Muscle of back (tissue), 11 donors: ENCODE measurements around the gene QSOX1. TPM values are rescaled to one million over a fixed set of nuclear protein-coding genes. Genes with fewer than 3 reads are reported as not detected.

Experiments
- DNase-seq, 3 donors: peaks; one replicate each; pipeline versions ENCODE4 v3.0.0 to v3.0.0-alpha.2; 2013
- polyA plus RNA-seq, 10 donors: library from polyadenylated mRNA; unstranded; fragments of 120-200 nt; gene quantifications; one replicate each; pipeline ENCODE4 v1.2.1, GENCODE V29; 2013; ENCODE audit not compliant: insufficient read length in 10 of 10

Gene QSOX1
- polyA plus RNA-seq, 10 donors, result 18.7 to 43.2 (median 28.5) TPM

DNA sequence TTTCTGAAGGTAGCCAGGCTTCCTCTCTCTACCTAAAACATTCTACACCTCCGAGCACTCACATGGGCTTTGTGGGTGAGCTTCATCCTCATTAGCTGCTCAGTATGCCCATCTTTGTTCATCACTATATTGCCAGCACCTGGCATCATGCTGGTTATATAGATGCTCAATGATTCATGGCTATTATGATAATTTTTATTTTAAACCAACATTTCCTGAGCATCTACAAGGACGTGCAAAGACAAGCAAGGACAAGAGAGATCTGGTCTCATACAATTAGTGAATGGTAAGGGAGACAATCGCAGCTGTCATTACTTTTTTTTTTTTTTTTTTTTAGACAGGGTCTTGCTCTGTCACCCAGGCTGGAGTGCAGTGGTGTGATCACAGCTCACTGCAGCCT lies 11.3 kb upstream of the QSOX1 start:
- DNase-seq, result no peak

DNA sequence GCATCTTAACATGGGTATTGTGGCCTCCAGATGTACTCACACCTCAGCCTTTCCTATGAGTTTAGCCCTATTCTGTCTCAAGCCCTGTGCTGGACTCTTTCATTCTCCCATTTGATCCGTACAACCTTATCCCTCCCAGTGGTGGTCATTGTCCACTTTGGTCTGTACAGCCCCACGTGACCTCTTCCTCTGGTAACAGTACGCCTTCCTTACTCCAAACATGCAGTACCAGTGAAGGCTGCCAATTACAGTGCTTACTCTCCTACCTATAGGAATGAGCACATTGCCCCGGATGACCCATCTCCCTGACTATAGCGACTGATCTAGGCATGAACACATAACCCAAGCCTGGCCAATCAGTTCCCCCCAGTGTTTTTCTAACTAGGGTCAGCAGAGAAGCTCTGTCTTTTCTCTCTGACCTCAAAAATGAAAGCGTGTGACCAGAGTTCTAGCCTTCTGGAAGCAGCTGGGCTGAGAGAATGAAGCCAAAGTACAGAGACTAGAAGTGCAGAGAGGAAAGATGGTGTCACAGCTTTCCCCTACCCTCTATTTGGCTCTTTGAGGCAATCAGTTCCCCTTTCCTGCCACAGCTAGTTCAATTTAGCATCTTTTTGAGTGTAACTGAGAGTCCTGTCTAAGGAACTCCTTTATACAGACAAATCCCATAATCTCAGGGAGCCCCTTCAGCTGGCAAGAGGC lies 9.9 kb upstream of the QSOX1 start:
- no peak for DNase-seq

DNA sequence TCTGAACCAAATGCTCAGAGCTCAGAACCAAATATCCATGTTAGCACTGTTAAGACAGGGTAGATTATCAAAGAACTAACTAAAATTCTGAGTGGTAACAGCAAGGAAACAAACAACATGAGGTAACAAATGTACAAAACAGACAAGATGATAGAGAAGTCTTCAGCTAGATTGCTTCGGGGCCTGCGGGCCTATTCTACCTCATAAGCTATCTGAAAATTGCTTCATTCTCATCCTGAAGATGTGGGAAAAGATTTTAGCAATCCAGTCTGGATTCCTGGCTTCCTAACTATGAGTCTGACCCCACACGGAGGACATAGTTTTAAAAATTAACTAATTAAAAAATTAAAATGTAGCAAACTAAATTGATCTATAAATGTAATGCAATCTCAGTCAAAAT lies 9.2 kb upstream of the QSOX1 start:
- DNase-seq, result no peak

- no peak for DNase-seq
These were observed 3.7 kb upstream of the QSOX1 start for GRCh38 chr1:180150982-180151381.

GRCh38 chr1:180151508-180151907 lies 3.2 kb upstream of the QSOX1 start:
- peak in 1 of 3 donors; percentile 84 for DNase-seq

DNA sequence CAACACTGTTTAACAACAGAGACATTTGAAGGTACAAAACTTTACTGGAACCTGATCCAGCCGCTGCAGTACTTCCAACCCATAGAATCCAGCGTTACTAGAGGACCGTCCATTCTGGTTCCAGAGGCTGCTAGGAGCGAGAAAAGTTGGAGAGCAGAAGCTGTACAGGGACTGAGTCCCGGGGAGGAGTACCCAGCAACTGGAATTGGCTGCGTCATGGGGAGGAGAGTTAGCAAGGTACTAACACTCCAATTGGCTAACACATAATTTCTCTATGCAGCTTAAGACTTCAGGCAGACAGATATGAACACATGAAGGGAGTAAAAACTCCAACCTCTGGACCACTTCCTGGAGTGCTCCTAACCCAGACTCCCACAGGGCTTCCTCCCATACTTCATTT lies 2.1 kb upstream of the QSOX1 start:
- DNase-seq, result no peak

- no peak for DNase-seq
These were observed 1.6 kb upstream of the QSOX1 start for GRCh38 chr1:180153032-180153431.

DNA sequence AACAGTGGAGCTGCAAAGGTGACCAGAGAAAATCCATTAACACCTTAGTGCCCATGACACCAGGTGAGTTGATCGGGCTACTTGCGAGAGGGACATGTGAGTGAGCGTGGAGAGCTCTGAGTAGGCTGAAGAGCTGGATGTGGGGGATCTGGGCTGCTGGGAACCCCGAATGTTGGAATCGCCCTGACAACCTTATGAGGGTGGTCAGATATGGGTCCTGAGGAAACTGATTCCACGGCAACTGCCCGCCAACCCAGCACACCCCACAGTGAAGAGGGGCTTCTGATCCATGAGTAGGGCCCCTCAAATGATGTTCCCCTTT lies 705 bp upstream of the QSOX1 start:
- DNase-seq, result no peak

GRCh38 chr1:180155182-180155682 lies 563 bp downstream of the QSOX1 start:
- peak in 1 of 3 donors; percentile 51 for DNase-seq

- DNase-seq, result no peak
These were observed 1.5 kb downstream of the QSOX1 start for GRCh38 chr1:180156201-180156600.

- DNase-seq, result no peak
These were observed 2.0 kb downstream of the QSOX1 start for GRCh38 chr1:180156631-180157091.

DNA sequence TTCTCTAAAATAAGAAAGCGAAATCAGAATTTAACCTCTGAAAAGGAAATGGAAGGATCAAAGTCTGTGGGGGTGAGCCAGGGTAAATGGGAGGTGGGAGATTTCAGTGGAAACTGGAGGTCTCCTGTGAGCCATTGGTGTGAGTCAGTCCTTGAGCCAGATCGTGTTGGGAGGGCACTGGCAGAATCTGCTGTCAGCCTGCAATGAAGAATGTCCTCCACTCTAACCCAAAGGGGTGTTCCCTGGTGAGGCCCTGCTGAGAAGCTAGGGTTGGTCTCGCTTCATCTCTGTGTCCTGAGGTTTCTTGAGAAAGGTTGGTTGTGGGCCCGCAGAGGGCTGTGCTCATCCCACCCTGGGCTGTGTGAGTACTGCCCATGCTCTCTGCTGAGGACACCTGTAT lies 2.4 kb downstream of the QSOX1 start:
- DNase-seq, result no peak

DNA sequence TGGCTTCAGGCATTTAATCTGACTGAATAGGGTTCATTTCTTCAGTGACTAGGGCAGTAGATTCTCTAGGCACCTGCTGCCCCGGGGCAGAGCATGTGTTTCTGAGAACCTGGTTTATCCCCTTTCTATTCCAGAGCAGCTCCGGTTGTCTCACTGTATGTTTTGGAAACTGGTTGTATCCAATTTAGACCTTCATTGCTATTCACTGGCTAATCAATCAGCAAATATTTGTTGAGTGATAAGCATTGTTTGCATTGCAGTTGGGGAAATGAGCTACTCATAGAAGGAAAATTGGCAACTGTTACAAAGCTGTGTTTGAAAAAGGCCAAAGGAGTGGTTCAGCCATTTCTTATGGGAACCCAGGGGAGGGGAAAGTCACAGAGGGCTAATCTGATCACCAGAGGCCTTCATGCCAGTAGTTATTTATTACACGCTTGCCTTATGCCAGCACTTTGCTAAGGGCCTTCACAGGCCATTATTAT lies 2.9 kb downstream of the QSOX1 start:
- no peak for DNase-seq

- DNase-seq, result no peak
These were observed 3.8 kb downstream of the QSOX1 start for GRCh38 chr1:180158149-180159147.

GRCh38 chr1:180160357-180160756 lies 5.7 kb downstream of the QSOX1 start:
- no peak for DNase-seq

- no peak for DNase-seq
These were observed 8.4 kb downstream of the QSOX1 start for GRCh38 chr1:180163041-180163440.

DNA sequence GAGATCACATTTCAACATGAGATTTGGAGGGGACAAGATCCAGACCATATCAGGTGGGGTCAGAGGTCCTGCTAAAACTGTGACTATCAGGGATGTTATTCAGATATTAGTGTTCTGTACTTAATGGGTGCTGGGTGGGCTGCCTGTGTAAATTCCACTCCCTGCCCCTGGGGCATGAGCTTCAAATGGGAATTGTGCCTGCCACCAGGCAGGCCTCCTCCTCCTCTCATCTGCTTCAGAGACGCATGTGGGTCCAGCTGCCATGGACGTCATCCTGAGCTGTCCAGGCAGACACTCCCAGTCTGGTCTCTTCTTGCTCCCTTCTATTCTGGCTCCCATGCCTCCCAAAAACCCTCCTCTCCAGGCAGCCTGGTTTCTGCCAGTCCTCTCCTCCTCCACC lies 10.4 kb downstream of the QSOX1 start:
- DNase-seq, result no peak

DNA sequence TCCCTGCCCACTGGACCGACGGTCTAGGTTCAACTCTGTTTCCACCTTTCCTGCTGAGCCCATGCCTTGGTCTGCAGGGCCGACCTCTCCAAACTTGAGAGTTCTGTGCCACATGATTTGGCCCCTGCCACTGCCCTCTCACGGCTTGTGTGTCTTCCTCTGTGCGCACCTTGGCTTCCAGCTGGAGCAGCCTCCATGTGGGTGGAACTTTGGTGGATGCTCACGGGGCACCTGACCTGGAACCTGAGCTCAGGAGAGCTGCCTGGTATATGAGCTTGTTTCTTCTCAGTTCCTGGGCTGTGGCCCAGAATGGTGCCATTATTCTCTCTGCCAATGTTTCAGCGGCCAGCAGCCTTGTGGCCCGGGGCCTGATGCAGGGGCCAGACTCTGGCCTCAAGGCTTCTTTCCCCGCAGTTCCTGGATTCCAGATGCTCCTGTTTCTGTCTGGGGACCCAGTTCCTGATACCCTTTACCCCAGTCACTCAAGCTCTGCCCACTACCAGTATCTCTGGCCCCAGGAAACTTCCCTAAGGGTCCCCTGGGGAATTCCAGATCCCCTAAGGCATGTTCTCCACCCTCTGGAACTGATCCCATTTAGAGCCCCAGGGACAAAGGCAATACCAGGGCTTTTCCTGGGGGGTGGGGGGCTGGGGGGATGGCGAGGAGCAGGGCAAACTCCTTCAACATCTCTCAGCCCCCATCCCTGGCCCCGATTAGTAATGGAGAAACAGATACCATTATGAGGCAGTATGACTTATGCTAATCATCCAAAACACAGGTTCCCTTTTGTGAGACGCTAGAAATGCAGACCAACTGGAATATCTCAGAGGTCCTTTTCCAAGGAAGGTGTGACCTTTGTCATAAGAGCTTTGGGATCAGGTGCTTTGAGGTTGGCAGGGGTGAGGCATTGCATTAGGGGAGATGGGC lies 11.1 kb downstream of the QSOX1 start:
- DNase-seq, result no peak

GRCh38 chr1:180166436-180166800 lies 11.7 kb downstream of the QSOX1 start:
- no peak for DNase-seq

DNA sequence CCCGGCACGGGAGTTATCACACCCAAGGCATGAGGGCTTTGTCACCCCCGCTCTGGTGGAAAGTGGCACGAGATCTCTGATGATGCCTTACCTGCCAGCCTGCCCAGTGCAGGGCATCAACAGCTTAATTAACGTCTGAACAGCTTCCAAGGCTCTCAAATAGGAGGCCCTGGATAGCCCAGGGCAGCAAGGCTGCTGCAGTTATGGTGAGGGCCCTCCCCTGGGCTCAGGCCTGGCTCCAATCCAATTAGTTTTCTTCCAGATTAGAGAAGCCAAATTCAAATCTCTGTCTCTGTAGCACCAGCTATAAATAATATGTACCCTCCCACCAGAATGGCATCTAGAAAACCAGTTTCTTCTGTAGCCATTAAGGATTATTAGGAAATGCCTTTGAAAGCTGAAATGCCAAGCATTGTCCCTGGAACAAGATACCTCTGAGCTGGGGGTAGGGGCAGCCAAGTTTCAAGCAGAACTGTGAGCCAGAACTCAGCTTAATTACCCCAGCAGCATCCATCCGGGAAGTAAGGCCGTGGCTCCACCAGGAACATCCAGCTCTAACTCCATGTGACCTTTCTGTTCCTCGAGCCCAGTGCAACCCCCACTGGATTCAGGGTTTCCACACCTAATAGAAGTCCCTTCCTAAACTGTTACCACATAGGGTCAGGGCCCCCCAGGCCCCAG lies 12.5 kb downstream of the QSOX1 start:
- DNase-seq, result no peak
